GM12891 (cell line): ENCODE measurements around the gene ABCG1.

Source experiments
- POLR2A ChIP-seq: IDR thresholded peaks from 2 replicates; pipeline ENCODE4 v1.6.1; 2011; ENCODE audit warnings: low read depth, low read length, control low read depth
- POLR2AphosphoS5 ChIP-seq: IDR thresholded peaks from 2 replicates; pipeline ENCODE4 v1.6.1; 2011; ENCODE audit warnings: low read depth, low read length, control low read depth
- SPI1 ChIP-seq: IDR thresholded peaks from 2 replicates; pipeline ENCODE4 v1.6.1; 2011; ENCODE audit warnings: low read depth, low read length, control low read depth

GRCh38 chr21:42331660-42332059, 112.7 kb downstream of the ABCG1 start:
- TF ChIP-seq POLR2A (no peak), POLR2AphosphoS5 (no peak), SPI1 (no peak)
